IPS-18a (cell line): ENCODE results near the gene KLHDC7B.
"Not testable (repeated sequence)": the region's sequence is repeated elsewhere in the genome, so short reads cannot be mapped to it uniquely, and the experiment has no call there.

Source experiments
- H3K27ac ChIP-seq: one replicate; pipeline ENCODE4 v1.5.1; 2013; ENCODE audit warnings: low read length
- H3K27me3 ChIP-seq: one replicate; pipeline ENCODE4 v1.6.1; 2013; ENCODE audit warnings: mild to moderate bottlenecking, low read length; ENCODE audit not compliant: control insufficient read depth, insufficient read depth
- H3K36me3 ChIP-seq: one replicate; pipeline ENCODE4 v1.6.1; 2013; ENCODE audit warnings: low read depth, low read length; ENCODE audit not compliant: control insufficient read depth
- H3K4me1 ChIP-seq: one replicate; pipeline ENCODE4 v1.6.1; 2013; ENCODE audit warnings: low read depth, low read length; ENCODE audit not compliant: control insufficient read depth
- H3K4me3 ChIP-seq: one replicate; pipeline ENCODE4 v1.5.1; 2013; ENCODE audit warnings: low read length
- H3K9ac ChIP-seq: one replicate; pipeline ENCODE4 v1.6.1; 2013; ENCODE audit warnings: mild to moderate bottlenecking, low read length, moderate library complexity
- H3K9me3 ChIP-seq: one replicate; pipeline ENCODE4 v1.6.1; 2013; ENCODE audit warnings: low read depth, low read length; ENCODE audit not compliant: control insufficient read depth

KLHDC7B gene

DNA sequence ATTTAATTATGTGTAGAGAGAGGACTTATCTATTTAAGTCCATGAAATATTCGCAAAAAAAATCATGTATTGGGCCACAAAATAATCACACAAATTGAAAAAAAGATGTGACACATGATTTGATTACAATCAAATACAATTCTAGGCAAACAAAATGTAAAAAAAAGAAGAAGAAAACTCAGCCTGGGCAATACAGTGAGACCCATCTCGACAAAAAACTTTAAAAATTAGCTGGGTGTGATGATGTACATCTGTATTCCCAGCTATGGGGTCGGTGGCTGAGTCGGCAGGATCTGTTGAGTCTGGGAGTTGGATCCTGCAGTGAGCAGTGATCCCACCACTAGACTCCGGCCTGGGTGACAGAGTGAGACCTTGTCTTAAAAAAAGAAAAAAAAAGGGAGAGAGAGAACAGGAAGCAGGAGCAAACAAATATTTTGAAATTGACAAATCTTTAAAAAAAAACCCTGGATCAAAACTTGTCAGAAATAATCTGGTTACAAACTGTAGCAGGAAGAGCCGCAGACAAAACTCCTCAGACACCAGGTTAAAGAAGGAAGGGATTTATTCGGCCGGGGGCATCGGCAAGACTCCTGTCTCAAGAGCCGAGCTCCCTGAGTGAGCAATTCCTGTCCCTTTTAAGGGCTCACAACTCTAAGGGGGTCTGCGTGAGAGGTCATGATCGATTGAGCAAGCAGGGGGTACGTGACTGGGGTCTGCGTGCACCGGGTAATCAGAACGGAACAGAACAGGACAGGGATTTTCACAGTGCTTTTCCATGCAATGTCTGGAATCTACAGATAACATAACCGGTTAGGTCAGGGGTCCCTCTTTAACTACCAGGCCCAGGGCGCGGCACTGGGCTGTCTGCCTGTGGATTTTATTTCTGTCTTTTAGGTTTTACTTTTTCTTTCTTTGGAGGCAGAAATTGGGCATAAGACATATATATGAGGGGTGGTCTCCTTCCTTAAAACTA, 12.6 kb upstream of the KLHDC7B start:
- H3K9me3 ChIP-seq, result no peaks in the 10 kb centered on the region
- H3K27me3 ChIP-seq, result peaks cover 62% of the 10 kb centered on the region
- H3K9ac ChIP-seq, result no peak overlapping the region
- H3K36me3 ChIP-seq, result no peaks in the 10 kb centered on the region
- H3K27ac ChIP-seq, result no peak overlapping the region
- H3K4me1 ChIP-seq, result peaks cover 3% of the 10 kb centered on the region
- no peak overlapping the region for H3K4me3 ChIP-seq

DNA sequence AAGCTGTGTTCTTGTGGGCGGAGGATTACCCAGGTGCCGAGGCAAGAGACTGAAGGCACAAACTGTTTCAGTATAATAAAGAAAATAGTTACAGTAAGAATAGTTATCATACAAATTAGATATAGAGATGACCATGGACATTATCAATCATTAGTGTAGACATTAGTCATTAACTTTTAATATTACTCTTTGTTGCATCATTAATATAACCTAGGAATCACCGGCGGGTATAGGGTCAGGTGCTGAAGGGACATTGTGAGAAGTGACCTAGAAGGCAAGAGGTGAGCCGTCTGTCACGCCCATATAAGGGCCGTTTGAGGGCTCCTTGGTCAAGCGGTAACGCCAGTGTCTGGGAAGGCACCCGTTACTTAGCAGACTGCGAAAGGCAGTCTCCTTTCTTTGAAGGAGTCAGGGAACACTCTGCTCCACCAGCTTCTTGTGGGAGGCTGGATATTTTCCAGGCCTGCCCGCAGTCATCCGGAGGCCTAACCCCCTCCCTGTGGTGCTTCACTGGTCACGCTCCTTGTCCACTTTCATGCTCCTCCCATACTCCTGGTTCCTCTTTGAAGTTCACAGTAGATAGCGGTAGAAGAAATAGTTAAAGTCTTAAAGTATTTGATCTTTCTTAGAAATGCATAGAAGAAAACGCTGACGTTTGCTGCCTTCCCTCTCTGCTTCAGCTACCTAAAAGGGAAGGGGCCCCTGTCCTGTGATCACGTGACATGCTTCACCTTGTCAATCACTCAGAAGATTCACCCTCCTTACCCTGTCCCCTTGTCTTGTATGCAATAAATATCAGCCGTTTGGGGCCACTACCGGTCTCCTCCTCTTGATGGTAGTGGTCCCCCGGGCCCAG, 11.6 kb upstream of the KLHDC7B start:
- not testable (repeated sequence) for H3K9ac ChIP-seq, H3K4me1 ChIP-seq, H3K27ac ChIP-seq, H3K36me3 ChIP-seq, H3K9me3 ChIP-seq, H3K4me3 ChIP-seq
- H3K27me3 ChIP-seq, result peaks cover 52% of the 10 kb centered on the region

DNA sequence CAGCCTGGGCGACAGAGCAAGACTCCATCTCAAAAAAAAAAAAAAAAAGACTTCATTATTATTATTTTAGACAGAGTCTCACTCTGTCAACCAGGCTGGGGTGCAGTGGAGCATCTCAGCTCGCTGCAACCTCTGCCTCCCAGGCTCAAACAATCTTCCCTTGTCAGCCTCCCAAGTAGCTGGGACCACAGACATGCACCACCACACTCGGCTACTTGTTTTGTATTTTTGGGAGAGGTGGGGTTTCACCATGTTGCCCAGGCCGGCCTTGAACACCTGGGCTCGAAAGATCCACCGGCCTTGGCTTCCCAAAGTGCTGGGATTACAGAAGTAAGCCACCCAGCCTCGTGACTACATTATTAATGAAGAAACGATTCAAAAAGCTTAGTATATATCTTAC, 10.6 kb upstream of the KLHDC7B start:
- H3K4me1 ChIP-seq, result peaks cover 3% of the 10 kb centered on the region
- H3K4me3 ChIP-seq, result no peak overlapping the region
- H3K9ac ChIP-seq, result no peak overlapping the region
- H3K9me3 ChIP-seq, result no peaks in the 10 kb centered on the region
- no peaks in the 10 kb centered on the region for H3K36me3 ChIP-seq
- no peak overlapping the region for H3K27ac ChIP-seq
- peaks cover 42% of the 10 kb centered on the region for H3K27me3 ChIP-seq

DNA sequence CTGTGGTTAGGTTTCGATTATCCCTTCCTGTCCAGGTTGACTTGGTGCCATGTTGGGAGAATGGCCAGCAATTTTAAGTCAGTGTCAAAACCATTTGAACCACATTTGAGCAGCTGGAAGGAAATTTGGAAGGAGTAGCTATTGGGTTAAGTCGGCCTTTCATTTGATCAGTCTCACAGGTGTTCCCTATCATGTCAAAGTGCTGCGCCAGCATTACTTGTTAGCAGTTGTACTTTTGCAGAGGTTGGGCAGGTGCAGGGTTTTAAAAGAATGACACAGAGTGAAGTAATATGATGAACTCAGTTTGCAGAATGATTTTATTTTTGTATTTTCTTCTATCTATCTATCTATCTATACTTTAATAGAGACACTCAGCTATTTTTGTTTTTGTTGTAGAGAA, 9.5 kb upstream of the KLHDC7B start:
- no peaks in the 10 kb centered on the region for H3K4me1 ChIP-seq
- no peaks in the 10 kb centered on the region for H3K9me3 ChIP-seq
- peaks cover 31% of the 10 kb centered on the region for H3K27me3 ChIP-seq
- H3K4me3 ChIP-seq, result no peak overlapping the region
- H3K9ac ChIP-seq, result no peak overlapping the region
- H3K27ac ChIP-seq, result no peak overlapping the region
- no peaks in the 10 kb centered on the region for H3K36me3 ChIP-seq

DNA sequence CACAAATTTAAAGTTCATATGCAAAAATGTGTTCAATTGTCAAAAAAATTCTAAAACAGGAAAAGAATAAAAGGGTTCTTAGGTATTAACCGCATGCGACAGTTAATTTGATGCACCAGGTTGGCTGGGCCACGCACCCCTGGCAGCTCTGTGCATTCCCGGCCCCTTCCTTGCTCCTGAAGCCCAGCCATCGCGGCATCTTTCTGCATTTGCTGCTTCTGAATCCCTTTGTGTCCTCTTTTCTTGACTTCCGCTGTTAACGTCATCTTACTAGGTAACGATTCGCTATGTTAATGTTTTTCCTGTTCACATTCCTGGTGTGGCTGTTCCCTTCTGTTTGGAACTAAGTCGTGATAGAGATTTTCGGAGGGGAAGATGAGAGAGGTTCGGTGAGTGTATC, 7.9 kb upstream of the KLHDC7B start:
- no peaks in the 10 kb centered on the region for H3K4me1 ChIP-seq
- no peaks in the 10 kb centered on the region for H3K9me3 ChIP-seq
- no peak overlapping the region for H3K27ac ChIP-seq
- no peaks in the 10 kb centered on the region for H3K36me3 ChIP-seq
- H3K4me3 ChIP-seq, result no peak overlapping the region
- peaks cover 15% of the 10 kb centered on the region for H3K27me3 ChIP-seq
- H3K9ac ChIP-seq, result no peak overlapping the region

DNA sequence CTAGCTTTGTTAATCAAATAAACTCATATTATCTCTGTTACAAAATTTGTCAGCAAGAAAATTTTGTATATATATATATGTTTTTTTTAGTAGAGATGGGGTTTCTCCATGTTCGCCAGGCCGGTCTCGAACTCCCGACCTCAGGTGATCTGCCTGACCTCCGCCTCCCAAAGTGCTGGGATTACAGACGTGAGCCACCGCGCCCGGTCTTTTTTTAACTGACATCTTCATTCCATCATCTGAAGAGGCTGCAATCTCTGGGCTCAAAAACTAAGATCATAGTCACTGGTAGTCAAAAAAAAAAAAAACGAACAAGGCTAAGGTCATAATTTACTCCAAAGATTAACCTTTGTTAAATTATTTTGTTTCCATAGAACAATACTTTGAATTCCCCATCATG, 5.3 kb upstream of the KLHDC7B start:
- no peak overlapping the region for H3K4me3 ChIP-seq
- no peaks in the 10 kb centered on the region for H3K36me3 ChIP-seq
- H3K9ac ChIP-seq, result no peak overlapping the region
- no peaks in the 10 kb centered on the region for H3K9me3 ChIP-seq
- H3K27ac ChIP-seq, result no peak overlapping the region
- H3K4me1 ChIP-seq, result no peaks in the 10 kb centered on the region
- H3K27me3 ChIP-seq, result peaks cover 19% of the 10 kb centered on the region

DNA sequence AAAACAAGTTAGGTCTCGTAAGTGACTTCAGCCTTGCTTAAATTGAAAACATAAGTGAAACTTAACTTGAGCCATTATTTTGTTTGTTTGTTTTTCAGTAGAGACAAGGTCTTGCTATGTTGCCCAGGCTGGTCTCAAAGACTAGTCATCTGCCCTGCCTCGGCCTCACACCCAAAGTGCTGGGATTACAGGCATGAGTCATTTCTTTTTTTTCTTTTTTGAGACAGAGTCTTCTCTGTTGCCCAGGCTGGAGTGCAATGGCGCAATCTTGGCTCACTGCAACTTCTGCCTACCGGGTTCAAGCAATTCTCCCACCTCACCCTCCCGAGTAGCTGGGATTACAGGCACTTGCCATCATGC, 4.1 kb upstream of the KLHDC7B start:
- not testable (repeated sequence) for H3K27ac ChIP-seq, H3K9ac ChIP-seq, H3K4me1 ChIP-seq, H3K36me3 ChIP-seq, H3K9me3 ChIP-seq, H3K4me3 ChIP-seq
- H3K27me3 ChIP-seq, result peaks cover 20% of the 10 kb centered on the region

DNA sequence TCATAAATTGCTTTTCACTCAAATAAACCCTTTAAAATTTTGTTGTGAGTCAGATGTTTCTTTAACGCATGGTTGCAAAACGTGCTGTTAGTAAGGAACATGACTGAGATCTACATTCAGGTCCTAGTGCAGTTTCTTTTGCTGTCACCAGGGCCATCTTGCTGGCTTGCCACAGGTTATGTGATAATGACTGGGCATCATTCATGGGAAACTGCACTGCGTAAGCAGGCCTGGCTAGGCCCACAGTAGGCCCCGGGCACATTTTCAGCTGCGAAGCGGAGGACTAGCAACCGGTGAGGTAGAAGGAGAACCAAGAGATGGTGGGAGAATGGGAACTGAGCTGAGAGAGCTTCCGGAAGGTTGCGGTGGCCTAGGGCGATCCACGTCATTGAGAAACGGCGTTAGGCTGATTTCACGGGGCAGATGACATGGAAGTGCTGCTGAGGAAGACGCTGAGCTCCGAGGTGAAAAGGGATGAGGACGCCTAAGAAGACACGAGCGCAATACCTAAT, 3.2 kb upstream of the KLHDC7B start:
- no peaks in the 10 kb centered on the region for H3K9me3 ChIP-seq
- H3K36me3 ChIP-seq, result no peaks in the 10 kb centered on the region
- H3K27me3 ChIP-seq, result peaks cover 20% of the 10 kb centered on the region
- H3K4me1 ChIP-seq, result no peaks in the 10 kb centered on the region
- H3K4me3 ChIP-seq, result no peak overlapping the region
- H3K27ac ChIP-seq, result no peak overlapping the region
- H3K9ac ChIP-seq, result no peak overlapping the region

DNA sequence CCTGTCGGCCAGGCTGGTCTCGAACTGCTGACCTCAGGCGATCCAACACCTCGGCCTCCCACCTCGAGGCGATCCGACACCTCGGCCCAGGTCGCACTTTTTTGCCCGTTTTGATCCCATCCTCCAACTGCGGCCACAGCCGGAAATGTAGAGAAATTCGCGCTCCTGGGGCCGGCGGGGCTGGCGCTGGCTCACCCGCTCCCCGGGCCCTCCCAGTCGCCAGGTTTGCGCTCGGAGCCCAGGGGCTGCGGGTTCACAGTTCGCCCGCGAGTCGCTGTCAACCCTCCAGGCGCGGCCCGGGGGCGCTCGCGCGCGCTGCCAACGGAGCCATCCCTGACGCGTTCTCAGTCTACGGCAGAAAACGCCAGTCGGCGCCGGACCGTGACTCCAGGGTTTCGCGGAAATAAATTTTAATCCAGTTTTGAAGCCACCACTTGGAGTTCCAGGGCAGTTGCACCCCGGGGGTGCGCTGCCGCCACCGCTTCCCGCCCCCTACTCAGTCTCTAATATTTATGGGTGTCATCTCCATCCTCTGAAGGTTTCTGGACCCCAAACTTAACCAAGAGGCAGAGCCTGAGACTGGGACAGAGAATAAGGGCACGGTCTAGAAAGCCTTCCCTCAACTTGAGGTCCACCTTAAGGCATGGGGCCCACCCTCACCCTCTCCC, 1.5 kb upstream of the KLHDC7B start:
- Histone ChIP-seq H3K27me3 (peaks cover 20% of the 10 kb centered on the region), H3K27ac (no peak overlapping the region), H3K9ac (no peak overlapping the region), H3K9me3 (no peaks in the 10 kb centered on the region), H3K4me1 (no peaks in the 10 kb centered on the region), H3K36me3 (no peaks in the 10 kb centered on the region), H3K4me3 (no peak overlapping the region)

DNA sequence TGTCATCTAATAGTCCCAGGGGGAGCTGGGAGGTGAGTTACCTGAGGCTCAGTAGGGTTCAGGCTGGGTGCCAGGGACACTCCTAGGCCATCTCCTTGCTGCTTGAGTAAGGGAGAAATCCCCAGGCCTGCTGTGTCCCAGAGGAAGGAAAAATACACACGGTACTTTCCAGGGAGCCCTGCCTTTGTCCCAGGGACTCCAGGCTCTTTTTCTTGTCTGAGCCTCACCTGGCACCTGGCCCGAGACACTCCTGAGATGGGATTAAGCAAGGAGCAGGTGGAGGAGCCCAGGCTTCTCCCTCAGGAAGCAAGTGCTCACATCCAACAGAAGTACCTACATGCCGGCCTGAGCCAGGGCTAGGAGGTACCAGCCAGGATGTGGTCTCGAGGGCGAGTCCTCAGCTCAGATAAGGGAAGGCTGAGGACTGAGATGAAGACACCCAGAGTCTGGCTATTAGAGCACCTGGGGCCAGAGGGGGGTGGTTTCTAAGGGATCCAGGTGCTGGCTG, 899 bp upstream of the KLHDC7B start:
- no peak overlapping the region for H3K4me3 ChIP-seq
- no peaks in the 10 kb centered on the region for H3K36me3 ChIP-seq
- no peaks in the 10 kb centered on the region for H3K9me3 ChIP-seq
- H3K27me3 ChIP-seq, result peaks cover 20% of the 10 kb centered on the region
- no peak overlapping the region for H3K27ac ChIP-seq
- no peak overlapping the region for H3K9ac ChIP-seq
- H3K4me1 ChIP-seq, result no peaks in the 10 kb centered on the region
